ENCODE measurements around the gene CHMP1A.

CHMP1A gene

GRCh38 chr16:89621698-89622409, 35.7 kb downstream of the CHMP1A start:
- no peak for DNase-seq

- DNase-seq = no peak
Measured at GRCh38 chr16:89621136-89621697, 36.3 kb downstream of the CHMP1A start.

GRCh38 chr16:89620406-89620841, 37.1 kb downstream of the CHMP1A start:
- DNase-seq = no peak

GRCh38 chr16:89619840-89620239, 37.7 kb downstream of the CHMP1A start:
- no peak for DNase-seq

- DNase-seq = no peak
Measured at GRCh38 chr16:89618109-89618998, 39.2 kb downstream of the CHMP1A start.

- DNase-seq = no peak
Measured at GRCh38 chr16:89617036-89617435, 40.5 kb downstream of the CHMP1A start.

GRCh38 chr16:89616623-89617022, 40.9 kb downstream of the CHMP1A start:
- no peak for DNase-seq

- DNase-seq = no peak
Measured at GRCh38 chr16:89615596-89616090, 41.9 kb downstream of the CHMP1A start.

- no peak for DNase-seq
Measured at GRCh38 chr16:89615176-89615575, 42.3 kb downstream of the CHMP1A start.

- no peak for DNase-seq
Measured at GRCh38 chr16:89613954-89614459, 43.5 kb downstream of the CHMP1A start.

GRCh38 chr16:89613231-89613953, 44.1 kb downstream of the CHMP1A start, which contains the start of gene DPEP1:
TSS of gene DPEP1 (plus strand) at chr16:89613642. CDS start at chr16:89630411, 16,769 bp downstream.
- no peak for DNase-seq

GRCh38 chr16:89612415-89613166, 44.9 kb downstream of the CHMP1A start:
- DNase-seq = no peak

- no peak for DNase-seq
Measured at GRCh38 chr16:89610108-89610453, 47.4 kb downstream of the CHMP1A start.

GRCh38 chr16:89607937-89608740, 49.4 kb downstream of the CHMP1A start:
- no peak for DNase-seq

GRCh38 chr16:89607453-89607852, 50.1 kb downstream of the CHMP1A start:
- no peak for DNase-seq

GRCh38 chr16:89606006-89606405, 51.5 kb downstream of the CHMP1A start:
- no peak for DNase-seq

- DNase-seq = no peak
Measured at GRCh38 chr16:89605186-89605970, 52.1 kb downstream of the CHMP1A start.

- DNase-seq = no peak
Measured at GRCh38 chr16:89604764-89605163, 52.7 kb downstream of the CHMP1A start.

GRCh38 chr16:89602952-89603590, 54.4 kb downstream of the CHMP1A start:
- no peak for DNase-seq
